Stimulated activated CD4-positive, alpha-beta T cell treated with anti-CD3 and anti-CD28 coated beads, Interleukin-1b, Interleukin-23, amount 100 ng/mL, for 48 hours (primary cell): ENCODE measurements around the gene SERPINB7.
"Not testable (repeated sequence)": the region's sequence is repeated elsewhere in the genome, so short reads cannot be mapped to it uniquely, and the experiment has no call there.

Experiments
- DNase-seq: peaks from one replicate; pipeline ENCODE4 v3.0.0-alpha.2; 2020

The SERPINB7 gene

GRCh38 chr18:63775166-63775730, at the start of gene SERPINB7:
Gene SERPINB7 (plus strand): TSS chr18:63775418. CDS start chr18:63782373, 6,955 bp downstream.
- no peak for DNase-seq

- no peak for DNase-seq
Measured at GRCh38 chr18:63725682-63726480, 49.3 kb upstream of the SERPINB7 start.

GRCh38 chr18:63730773-63731172, 44.4 kb upstream of the SERPINB7 start:
- no peak for DNase-seq

GRCh38 chr18:63731215-63731614, 44.0 kb upstream of the SERPINB7 start:
- DNase-seq: no peak

GRCh38 chr18:63736876-63737275, 38.3 kb upstream of the SERPINB7 start:
- DNase-seq: no peak

GRCh38 chr18:63741769-63742168, 33.4 kb upstream of the SERPINB7 start:
- DNase-seq: no peak

GRCh38 chr18:63747006-63747405, 28.2 kb upstream of the SERPINB7 start:
- no peak for DNase-seq

- no peak for DNase-seq
Measured at GRCh38 chr18:63749489-63749888, 25.7 kb upstream of the SERPINB7 start.

- DNase-seq: no peak
Measured at GRCh38 chr18:63752636-63753035, 22.6 kb upstream of the SERPINB7 start.

- no peak for DNase-seq
Measured at GRCh38 chr18:63753676-63754075, 21.5 kb upstream of the SERPINB7 start.

- no peak for DNase-seq
Measured at GRCh38 chr18:63757541-63757940, 17.7 kb upstream of the SERPINB7 start.

- no peak for DNase-seq
Measured at GRCh38 chr18:63758615-63759240, 16.5 kb upstream of the SERPINB7 start.

- not testable (repeated sequence) for DNase-seq
Measured at GRCh38 chr18:63759786-63760185, 15.4 kb upstream of the SERPINB7 start.

GRCh38 chr18:63762518-63762917, 12.7 kb upstream of the SERPINB7 start:
- DNase-seq: no peak

GRCh38 chr18:63763831-63764600, 11.2 kb upstream of the SERPINB7 start:
- DNase-seq: no peak

- no peak for DNase-seq
Measured at GRCh38 chr18:63765837-63766236, 9.4 kb upstream of the SERPINB7 start.

- no peak for DNase-seq
Measured at GRCh38 chr18:63773551-63773950, 1.7 kb upstream of the SERPINB7 start.

- no peak for DNase-seq
Measured at GRCh38 chr18:63774511-63774910, 707 bp upstream of the SERPINB7 start.

GRCh38 chr18:63779386-63779785, 4.2 kb downstream of the SERPINB7 start:
- DNase-seq: no peak

GRCh38 chr18:63783394-63783793, 8.2 kb downstream of the SERPINB7 start:
- DNase-seq: no peak

- DNase-seq: no peak
Measured at GRCh38 chr18:63784787-63785452, 9.7 kb downstream of the SERPINB7 start.

- no peak for DNase-seq
Measured at GRCh38 chr18:63787673-63788072, 12.5 kb downstream of the SERPINB7 start.
